GM12878 (cell line): ENCODE results near the gene NPBWR2. TPM values are rescaled to one million over a fixed set of nuclear protein-coding genes. Genes with fewer than 3 reads are reported as not detected.

ENCODE experiments used
- ATAC-seq: fragments of 200-7000 bp; cut with Tn5 transposase; 3 replicates; pipeline ENCODE4 v1.9.1; 2020; ENCODE audit warnings: mild to moderate bottlenecking, moderate library complexity
- BruUV-seq: library from RNA; stranded (reverse); fragments of 400-500 nt; replicated peaks from 2 replicates; lab custom pipeline; 2021; lab: Mats Ljungman, UMichigan
- CTCF ChIA-PET: fragments of 300-600 bp; sonication (Branson Sonifier 250); formaldehyde crosslinking; extraction: SDS; loops from one replicate; lab custom pipeline; 2021; ENCODE audit warnings: inconsistent platforms; lab: Yijun Ruan, JAX
- POLR2A ChIA-PET: fragments of 350-600 bp; formaldehyde crosslinking; extraction: SDS; loops from one replicate; lab custom pipeline; 2021; ENCODE audit warnings: inconsistent platforms; lab: Charles Lee
- RAD21 ChIA-PET: fragments of 300-600 bp; sonication (Branson Sonifier 250); formaldehyde crosslinking; loops from one replicate; lab custom pipeline; 2023; ENCODE audit warnings: antibody characterized with exemption; ENCODE audit not compliant: unreplicated experiment; lab: Charles Lee
- SMC1A ChIA-PET: fragments of 300-600 bp; sonication (Branson Sonifier 250); formaldehyde crosslinking; loops from one replicate; lab custom pipeline; 2023; ENCODE audit not compliant: unreplicated experiment, uncharacterized antibody; lab: Charles Lee
- DNase-seq: peaks from one replicate; pipeline ENCODE4 v3.0.0-alpha.2; 2011; ENCODE audit warnings: low read depth, low spot score
- FAIRE-seq: peaks from 3 replicates; lab custom pipeline; 2011; peaks lifted over from hg19 to GRCh38; lab: Jason Lieb, UNC
- H2AFZ ChIP-seq: 2 replicates; pipeline ENCODE4 v1.6.0; 2011; ENCODE audit warnings: low read depth, low read length, control low read depth; ENCODE audit not compliant: control insufficient read depth
- H3K27ac ChIP-seq: 2 replicates; pipeline ENCODE4 v1.5.1; 2011; ENCODE audit warnings: control low read depth; ENCODE audit not compliant: control insufficient read depth, insufficient read depth
- H3K27me3 ChIP-seq, 2 experiments: replicated peaks in 1 of 2; 2 replicates each; pipeline versions ENCODE4 v1.6.0 to v1.6.1; 2011; ENCODE audit warnings: low read length in 1 of 2; ENCODE audit not compliant: control insufficient read depth in 2 of 2, insufficient read depth in 2 of 2
- H3K36me3 ChIP-seq, 2 experiments: 2 replicates each; pipeline ENCODE4 v1.5.1; 2011; ENCODE audit warnings: low read length in 1 of 2; ENCODE audit not compliant: control insufficient read depth in 2 of 2, insufficient read depth in 2 of 2
- H3K4me1 ChIP-seq: 2 replicates; pipeline ENCODE4 v1.6.1; 2011; ENCODE audit warnings: mild to moderate bottlenecking, low read length, moderate library complexity, mixed read lengths; ENCODE audit not compliant: control insufficient read depth, insufficient read depth
- H3K4me2 ChIP-seq: 2 replicates; pipeline ENCODE4 v1.6.0; 2011; ENCODE audit warnings: control low read depth; ENCODE audit not compliant: control insufficient read depth, insufficient read depth
- H3K4me3 ChIP-seq: fragments of 200-600 bp; sonication (generic); 2 replicates; pipeline ENCODE4 v1.5.1; 2016
- H3K79me2 ChIP-seq: 2 replicates; pipeline ENCODE4 v1.6.0; 2011; ENCODE audit warnings: low read length; ENCODE audit not compliant: control insufficient read depth, insufficient read depth
- H3K9ac ChIP-seq: 2 replicates; pipeline ENCODE4 v1.8.0; 2011; ENCODE audit warnings: low read length, control low read depth, mixed read lengths; ENCODE audit not compliant: control insufficient read depth, insufficient read depth
- H3K9me3 ChIP-seq: replicated peaks from 3 replicates; pipeline ENCODE4 v1.5.1; 2011; ENCODE audit warnings: mild to moderate bottlenecking, low read length; ENCODE audit not compliant: control insufficient read depth, insufficient read depth
- H4K20me1 ChIP-seq: 2 replicates; pipeline ENCODE4 v1.6.0; 2011; ENCODE audit not compliant: control insufficient read depth, insufficient read depth
- BHLHE40 ChIP-seq, 2 experiments: fragments of 450-650 bp in 1 of 2; IDR thresholded peaks; 2 replicates each; pipeline ENCODE4 v1.6.1; 2011 to 2017; ENCODE audit warnings: low read depth in 2 of 2, borderline replicate concordance in 1 of 2, improper control_type of control experiment in 1 of 2, low read length in 1 of 2, mild to moderate bottlenecking in 1 of 2
- CHD1 ChIP-seq: IDR thresholded peaks from 2 replicates; pipeline ENCODE4 v1.6.1; 2012; ENCODE audit warnings: low read depth, low read length, improper control_type of control experiment
- CHD4 ChIP-seq: fragments of 200-600 bp; sonication (generic); IDR thresholded peaks from 2 replicates; pipeline ENCODE4 v1.6.1; 2016; ENCODE audit warnings: mild to moderate bottlenecking
- EED ChIP-seq: sonication (generic); IDR thresholded peaks from 2 replicates; pipeline ENCODE4 v1.6.1; 2016; ENCODE audit warnings: antibody characterized with exemption, low read depth
- IKZF1 ChIP-seq: fragments of 450-650 bp; conservative IDR thresholded peaks from 2 replicates; pipeline ENCODE4 v1.6.1; 2017; ENCODE audit warnings: antibody characterized with exemption, mild to moderate bottlenecking
- IKZF2 ChIP-seq, 2 experiments: fragments of 450-650 bp; IDR thresholded peaks; 2 replicates each; pipeline ENCODE4 v1.6.1; 2017; ENCODE audit warnings: mild to moderate bottlenecking in 2 of 2, moderate library complexity in 2 of 2
- RCOR1 ChIP-seq: conservative IDR thresholded peaks from 2 replicates; pipeline ENCODE4 v1.6.1; 2012; ENCODE audit warnings: low read depth, low read length, improper control_type of control experiment
- WGBS: methylation state at CpG from one replicate; pipeline ENCODE4 v1.1.6; 2016; ENCODE audit warnings: low lambda C conversion rate; ENCODE audit not compliant: insufficient replicate concordance, insufficient coverage; ENCODE audit errors: missing lambda C conversion rate; 5-methylcytosine and 5-hydroxymethylcytosine counted together
- in situ Hi-C: fragments of 300-500 bp; cut with MboI; formaldehyde crosslinking; loops from 9 replicates; pipeline ENCODE4 v1.14.3; 2018; ENCODE audit warnings: mixed read lengths
- intact Hi-C: fragments of 100-400 bp; cut with micrococcal nuclease; formaldehyde crosslinking; loops from one replicate; pipeline ENCODE4 v1.14.2; 2022; ENCODE audit not compliant: unreplicated experiment
- polyA plus RNA-seq, 11 experiments: library from polyadenylated mRNA; depleted of rRNA in 4 of 11; unstranded in 6 of 11; stranded (reverse) in 5 of 11; fragments of >200 nt; fragmentation: Nextera tagmentation in 4 of 11; fragmentation: Illumina TruSeq in 1 of 11; extraction: Ambion mirVana in 4 of 11; extraction: Trizol in 1 of 11; gene quantifications; 1 replicate in 1 of 11; 2 replicates in 10 of 11; pipeline versions ENCODE4 v1.2.1 to v1.2.3, GENCODE V29; 2011 to 2016; ENCODE audit warnings: inconsistent platforms in 2 of 11, missing spikeins in 2 of 11, low read depth in 1 of 11
- total RNA-seq, 4 experiments: library from RNA; depleted of rRNA in 3 of 4; stranded (reverse); fragments of >200 nt in 3 of 4; fragmentation: Illumina TruSeq in 1 of 4; extraction: Trizol in 1 of 4; gene quantifications; 2 replicates each; pipeline versions ENCODE4 v1.2.1 to v1.2.3, GENCODE V29; 2013 to 2021
- TF ChIP-seq, protein P1 (sequence below): fragments of 450-650 bp; IDR thresholded peaks from 2 replicates; pipeline ENCODE4 v1.6.1; 2018; ENCODE audit warnings: mild to moderate bottlenecking, low read depth, moderate library complexity; ENCODE audit not compliant: partially characterized antibody
- TF ChIP-seq, protein P2 (sequence below): fragments of 450-650 bp; IDR thresholded peaks from 2 replicates; pipeline ENCODE4 v1.6.1; 2017; ENCODE audit warnings: low read depth, mild to moderate bottlenecking, moderate library complexity

The NPBWR2 gene
- total and polyA plus RNA-seq, 10 of the 15 experiments (the other 5 are each of a cell fraction or from before 2014, with no cell fraction given), result not detected

DNA sequence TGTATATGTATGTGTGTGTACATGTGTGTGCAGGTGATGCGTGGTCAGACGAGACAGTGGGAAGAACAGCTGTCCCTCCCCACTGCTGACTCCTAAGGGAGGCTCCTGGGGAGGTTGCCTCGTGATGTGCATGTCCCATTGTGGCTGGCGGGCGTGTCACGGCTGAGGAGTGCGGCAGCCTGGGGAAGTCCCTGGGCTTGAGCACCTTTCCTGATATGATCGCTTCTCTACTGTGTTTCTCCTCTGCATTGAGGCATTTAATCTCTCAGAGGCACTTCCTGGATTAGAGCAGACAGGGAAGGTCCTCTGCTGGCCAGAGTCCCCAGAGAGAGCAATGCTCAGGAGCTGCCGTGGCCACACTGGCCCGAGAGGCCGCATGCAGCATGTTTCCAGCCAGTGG lies 11.4 kb downstream of the NPBWR2 start:
- no peak for DNase-seq
- Histone ChIP-seq H3K36me3 (no peaks in the 10 kb centered on the region), H3K79me2 (no peaks in the 10 kb centered on the region), H4K20me1 (no peaks in the 10 kb centered on the region), H2AFZ (no peak overlapping the region), H3K27ac (no peak overlapping the region), H3K9ac (no peak overlapping the region), H3K27me3 (peaks cover 0 to 3% of the 10 kb centered on the region in 2 experiments; a peak in 1 of 4 replicates), H3K9me3 (no peaks in the 10 kb centered on the region), H3K4me1 (peaks cover 16% of the 10 kb centered on the region), H3K4me2 (no peak overlapping the region; the same call in 1 of the 2 replicates), H3K4me3 (no peak overlapping the region)
- WGBS, result 23% methylated on average over 11 of the region's 11 CpGs
- TF ChIP-seq, protein P1, sequence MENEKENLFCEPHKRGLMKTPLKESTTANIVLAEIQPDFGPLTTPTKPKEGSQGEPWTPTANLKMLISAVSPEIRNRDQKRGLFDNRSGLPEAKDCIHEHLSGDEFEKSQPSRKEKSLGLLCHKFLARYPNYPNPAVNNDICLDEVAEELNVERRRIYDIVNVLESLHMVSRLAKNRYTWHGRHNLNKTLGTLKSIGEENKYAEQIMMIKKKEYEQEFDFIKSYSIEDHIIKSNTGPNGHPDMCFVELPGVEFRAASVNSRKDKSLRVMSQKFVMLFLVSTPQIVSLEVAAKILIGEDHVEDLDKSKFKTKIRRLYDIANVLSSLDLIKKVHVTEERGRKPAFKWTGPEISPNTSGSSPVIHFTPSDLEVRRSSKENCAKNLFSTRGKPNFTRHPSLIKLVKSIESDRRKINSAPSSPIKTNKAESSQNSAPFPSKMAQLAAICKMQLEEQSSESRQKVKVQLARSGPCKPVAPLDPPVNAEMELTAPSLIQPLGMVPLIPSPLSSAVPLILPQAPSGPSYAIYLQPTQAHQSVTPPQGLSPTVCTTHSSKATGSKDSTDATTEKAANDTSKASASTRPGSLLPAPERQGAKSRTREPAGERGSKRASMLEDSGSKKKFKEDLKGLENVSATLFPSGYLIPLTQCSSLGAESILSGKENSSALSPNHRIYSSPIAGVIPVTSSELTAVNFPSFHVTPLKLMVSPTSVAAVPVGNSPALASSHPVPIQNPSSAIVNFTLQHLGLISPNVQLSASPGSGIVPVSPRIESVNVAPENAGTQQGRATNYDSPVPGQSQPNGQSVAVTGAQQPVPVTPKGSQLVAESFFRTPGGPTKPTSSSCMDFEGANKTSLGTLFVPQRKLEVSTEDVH, result no peak
- TF ChIP-seq CHD4 (no peak), BHLHE40 (IDR thresholded peaks at IDR 0.05; ENCODE audit: borderline replicate concordance in 1 of 2, low read depth in 2 of 2, low read length in 1 of 2) (peak; percentile 30 to 53; a peak in 2 of 4 replicates), IKZF1 (peak; percentile 37; the same call in 1 of the 2 replicates), IKZF2 (IDR thresholded peaks at IDR 0.05) (0 out of 4 replicates have a peak, but pooled peaks of 1 of the 2 experiments have one; percentile 22), EED (0 out of 2 replicates have a peak, but pooled peaks have one; percentile 18), CHD1 (no peak), RCOR1 (no peak)
- TF ChIP-seq, protein P2, sequence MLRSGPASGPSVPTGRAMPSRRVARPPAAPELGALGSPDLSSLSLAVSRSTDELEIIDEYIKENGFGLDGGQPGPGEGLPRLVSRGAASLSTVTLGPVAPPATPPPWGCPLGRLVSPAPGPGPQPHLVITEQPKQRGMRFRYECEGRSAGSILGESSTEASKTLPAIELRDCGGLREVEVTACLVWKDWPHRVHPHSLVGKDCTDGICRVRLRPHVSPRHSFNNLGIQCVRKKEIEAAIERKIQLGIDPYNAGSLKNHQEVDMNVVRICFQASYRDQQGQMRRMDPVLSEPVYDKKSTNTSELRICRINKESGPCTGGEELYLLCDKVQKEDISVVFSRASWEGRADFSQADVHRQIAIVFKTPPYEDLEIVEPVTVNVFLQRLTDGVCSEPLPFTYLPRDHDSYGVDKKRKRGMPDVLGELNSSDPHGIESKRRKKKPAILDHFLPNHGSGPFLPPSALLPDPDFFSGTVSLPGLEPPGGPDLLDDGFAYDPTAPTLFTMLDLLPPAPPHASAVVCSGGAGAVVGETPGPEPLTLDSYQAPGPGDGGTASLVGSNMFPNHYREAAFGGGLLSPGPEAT, result 0 out of 2 replicates have a peak, but pooled peaks have one; percentile 17
- RAD21 ChIA-PET, result interaction anchor here (1.3 kb wide), 1 partner anchor 25 kb away, joined by 3 read pairs; no protein-coding TSS in a partner anchor
- CTCF ChIA-PET, result interaction anchor here (0.8 kb wide), 1 partner anchor 25 kb away, joined by 3 read pairs; no protein-coding TSS in a partner anchor
- SMC1A ChIA-PET, result no interaction called here
- POLR2A ChIA-PET, result no interaction called here
- peak; percentile 40 for ATAC-seq
- intact Hi-C loops (no loop called here), in situ Hi-C loops (no loop called here)
- no TSS peak for BruUV-seq
- FAIRE-seq, result no peak
